DOHH2 (cell line): Measurements from ENCODE around the gene DMD.

Source experiments
- CTCF ChIP-seq: fragments of 200-600 bp; sonication (generic); IDR thresholded peaks from one replicate; pipeline ENCODE4 v1.5.1; 2014; ENCODE audit warnings: antibody characterized with exemption, mild to moderate bottlenecking, low read depth, low read length; ENCODE audit not compliant: poor library complexity, severe bottlenecking
- EZH2phosphoT487 ChIP-seq: fragments of 200-600 bp; sonication (generic); IDR thresholded peaks from 2 replicates; pipeline ENCODE4 v1.6.1; 2017; ENCODE audit warnings: borderline replicate concordance, mild to moderate bottlenecking, antibody characterized with exemption, low read length, moderate library complexity, mixed read lengths

DNA sequence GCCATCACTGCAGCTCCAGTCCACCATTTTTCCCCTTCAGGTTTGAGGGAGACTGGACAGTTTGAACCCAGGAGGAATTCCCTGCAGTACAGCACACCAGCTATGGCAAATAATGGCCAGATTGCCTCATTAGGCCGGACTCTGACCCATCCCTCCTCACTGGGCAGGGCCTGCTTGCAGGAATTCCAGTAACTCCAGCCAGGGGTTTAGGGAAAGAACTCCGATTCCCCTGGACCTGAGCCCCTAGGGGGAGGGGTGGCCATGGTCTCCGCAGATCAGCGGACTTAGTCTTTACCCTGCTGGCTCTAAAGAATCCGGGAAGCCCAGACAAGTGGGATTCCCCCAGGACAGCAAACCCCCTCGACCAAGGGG is 342.8 kb downstream of the DMD start:
- TF ChIP-seq CTCF = no peak
- no peak for TF ChIP-seq EZH2phosphoT487
